Inflammatory macrophage (primary cell): ENCODE data around the gene NPPA.

Experiments used
- DNase-seq, 2 donors: peaks; one replicate each; pipeline ENCODE4 v3.0.0-alpha.2; 2020 to 2022

Gene NPPA

DNA sequence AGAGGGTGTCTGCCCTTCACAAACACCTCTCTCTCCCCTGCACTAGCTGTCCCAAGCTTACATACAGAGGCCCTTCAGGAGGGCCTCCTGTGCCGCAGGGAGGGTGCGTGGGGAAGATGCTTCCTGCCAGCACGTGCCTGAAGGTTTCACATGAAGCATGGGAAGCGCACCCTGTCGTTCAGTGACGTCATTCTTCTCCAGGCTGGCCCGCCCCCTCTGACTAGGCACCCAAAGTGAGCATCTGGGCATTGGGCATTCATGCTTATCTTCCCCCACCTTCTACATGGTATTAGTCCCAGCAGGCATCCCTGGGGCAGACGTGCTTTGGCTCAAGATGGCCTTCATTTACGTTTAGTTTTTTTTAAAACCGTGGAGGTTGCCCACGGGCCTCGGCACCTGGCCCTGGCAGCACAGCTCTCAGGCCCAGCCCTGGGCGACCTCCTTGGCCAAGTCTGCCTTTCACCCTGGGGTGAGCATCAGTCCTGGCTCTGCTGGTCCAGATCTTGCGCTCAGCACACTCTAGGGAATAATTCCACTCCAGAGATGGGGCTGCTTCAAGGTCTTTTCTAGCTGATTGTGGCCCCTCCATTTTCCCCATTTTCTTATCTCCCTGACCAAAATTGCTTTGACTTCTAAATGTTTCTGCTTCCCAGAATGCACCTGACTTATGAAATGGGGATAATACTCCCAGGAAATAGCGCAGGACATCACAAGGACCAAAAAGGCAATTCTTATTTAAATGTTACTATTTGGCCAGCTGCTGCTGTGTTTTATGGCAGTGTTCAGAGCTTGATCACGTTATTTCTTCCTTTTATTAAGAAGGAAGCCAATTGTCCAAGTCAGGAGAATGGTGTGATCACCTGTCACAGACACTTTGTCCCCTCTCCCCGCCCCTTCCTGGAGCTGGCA is 6.1 kb downstream of the NPPA start:
- peak; percentile 11 to 15 for DNase-seq

DNA sequence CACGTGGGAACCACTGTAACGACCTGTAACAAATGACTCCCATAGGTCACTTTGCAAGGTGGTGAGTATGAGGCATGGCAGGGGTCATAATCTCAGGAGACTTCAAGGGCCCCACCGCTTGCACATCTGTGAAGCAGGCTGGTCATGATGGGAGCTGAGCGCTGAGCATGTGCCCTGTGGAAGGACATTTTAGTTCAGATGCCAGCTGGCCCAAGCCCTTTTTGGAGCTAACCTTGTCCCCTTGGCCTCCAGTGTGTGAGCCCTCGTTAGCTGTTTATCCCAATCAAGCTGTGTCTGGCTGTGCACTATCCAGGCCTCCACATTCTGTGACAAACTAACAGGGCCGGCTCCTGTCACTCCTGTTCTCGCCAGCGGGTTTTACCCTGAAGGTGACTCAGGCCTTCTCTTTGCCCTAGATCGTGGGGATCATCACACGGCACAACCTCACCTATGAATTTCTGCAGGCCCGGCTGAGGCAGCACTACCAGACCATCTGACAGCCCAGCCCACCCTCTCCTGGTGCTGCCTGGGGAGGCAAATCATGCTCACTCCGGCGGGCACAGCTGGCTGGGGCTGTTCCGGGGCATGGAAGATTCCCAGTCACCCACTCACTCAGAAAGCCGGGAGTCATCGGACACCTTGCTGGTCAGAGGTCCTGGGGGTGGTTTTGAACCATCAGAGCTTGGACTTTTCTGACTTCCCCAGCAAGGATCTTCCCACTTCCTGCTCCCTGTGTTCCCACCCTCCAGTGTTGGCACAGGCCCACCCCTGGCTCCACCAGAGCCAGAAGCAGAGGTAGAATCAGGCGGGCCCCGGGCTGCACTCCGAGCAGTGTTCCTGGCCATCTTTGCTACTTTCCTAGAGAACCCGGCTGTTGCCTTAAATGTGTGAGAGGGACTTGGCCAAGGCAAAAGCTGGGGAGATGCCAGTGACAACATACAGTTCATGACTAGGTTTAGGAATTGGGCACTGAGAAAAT is 7.6 kb downstream of the NPPA start:
- no peak for DNase-seq

DNA sequence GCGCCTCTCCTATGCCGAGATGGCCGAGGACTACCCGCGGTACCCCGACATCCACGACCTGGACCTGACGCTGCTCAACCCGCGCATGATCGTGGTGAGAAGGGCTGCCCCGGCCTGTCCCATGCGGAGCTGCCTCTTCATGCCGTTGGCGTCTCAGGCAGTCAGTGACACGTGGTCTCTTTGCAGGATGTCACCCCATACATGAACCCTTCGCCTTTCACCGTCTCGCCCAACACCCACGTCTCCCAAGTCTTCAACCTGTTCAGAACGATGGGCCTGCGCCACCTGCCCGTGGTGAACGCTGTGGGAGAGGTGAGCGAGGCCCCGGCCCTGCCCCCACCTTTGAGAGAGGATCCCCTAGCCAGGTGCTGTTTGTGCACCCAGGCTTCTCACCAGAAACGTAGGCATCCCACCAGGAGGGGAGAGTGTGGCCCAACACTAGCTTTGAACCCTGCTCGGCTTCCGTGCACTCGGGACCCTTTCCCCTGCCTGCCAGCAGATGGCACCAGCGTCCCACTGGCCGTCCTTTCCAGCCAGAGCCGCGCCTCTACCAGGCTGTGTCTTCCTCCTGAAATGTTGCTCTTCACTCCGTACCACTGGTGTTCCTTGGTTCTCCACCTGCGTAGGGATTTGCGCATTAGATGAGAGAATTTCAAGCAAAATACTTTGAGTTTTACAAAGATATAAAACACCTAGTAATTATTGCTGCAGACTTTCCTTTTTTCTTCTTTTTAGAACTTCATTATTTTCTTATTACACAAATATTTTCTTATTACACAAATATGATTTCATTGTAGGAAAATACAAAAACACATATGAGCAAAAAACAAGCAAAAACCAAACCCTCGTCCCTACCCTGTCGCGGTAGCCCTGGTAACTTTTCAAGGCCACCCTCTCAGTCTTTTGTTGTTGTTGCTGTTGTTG is 9.0 kb downstream of the NPPA start:
- peak; percentile 55 to 68 for DNase-seq

DNA sequence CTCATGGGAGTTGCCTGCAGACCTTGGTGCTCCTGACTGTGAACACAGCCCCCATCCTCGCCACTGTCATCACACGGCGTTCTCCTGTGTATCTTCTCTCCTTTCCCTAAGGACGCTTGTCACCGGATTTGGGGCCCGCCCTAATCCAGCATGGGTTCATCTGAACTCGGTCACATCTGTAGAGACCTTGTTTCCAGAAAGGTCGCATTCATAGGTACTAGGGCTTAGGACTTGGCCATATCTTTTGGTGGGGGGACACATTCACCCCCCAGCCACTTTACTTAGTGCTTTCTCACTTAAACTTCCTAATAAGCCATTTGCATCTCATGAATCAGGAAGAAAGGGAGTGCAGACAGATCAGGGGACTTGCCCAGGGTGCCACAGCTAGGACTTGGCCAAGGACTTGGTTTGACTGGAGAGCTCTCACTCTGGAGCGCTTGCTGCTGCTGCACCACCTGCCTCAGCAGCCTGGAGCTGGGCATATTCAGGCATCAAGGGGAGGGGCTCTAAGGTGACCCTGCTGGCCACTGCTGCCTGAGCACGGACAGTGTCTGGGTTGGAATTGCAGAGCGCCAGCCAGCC is 9.7 kb downstream of the NPPA start:
- no peak for DNase-seq

DNA sequence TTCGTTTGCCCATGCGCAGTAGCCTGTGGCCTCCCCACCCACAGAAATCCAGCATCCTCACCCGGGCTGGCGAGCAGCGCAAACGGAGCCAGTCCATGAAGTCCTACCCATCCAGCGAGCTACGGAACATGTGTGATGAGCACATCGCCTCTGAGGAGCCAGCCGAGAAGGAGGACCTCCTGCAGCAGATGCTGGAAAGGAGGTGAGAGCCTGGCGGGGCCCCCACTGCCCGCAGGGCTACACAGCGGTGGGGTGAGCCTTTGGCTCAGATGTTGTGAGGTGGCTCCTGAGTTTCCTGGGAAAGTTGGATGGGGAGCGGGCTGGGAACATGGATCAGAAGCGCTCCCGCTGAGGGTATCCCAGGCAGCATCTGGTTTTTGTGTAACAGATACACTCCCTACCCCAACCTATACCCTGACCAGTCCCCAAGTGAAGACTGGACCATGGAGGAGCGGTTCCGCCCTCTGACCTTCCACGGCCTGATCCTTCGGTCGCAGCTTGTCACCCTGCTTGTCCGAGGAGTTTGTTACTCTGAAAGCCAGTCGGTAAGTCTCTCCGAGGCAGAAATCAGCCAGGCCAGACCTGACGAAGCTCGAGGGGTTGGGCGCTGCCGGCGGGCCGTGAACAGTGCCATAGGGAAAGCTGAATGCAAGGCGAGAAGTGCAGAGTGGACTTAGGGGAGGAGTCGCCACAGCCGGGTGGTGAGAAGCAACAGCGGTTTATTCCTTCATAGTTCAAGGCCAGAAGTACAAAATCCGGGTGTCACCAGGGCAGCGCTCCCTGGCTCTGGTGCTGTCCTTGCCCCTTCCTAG is 10.4 kb downstream of the NPPA start:
- no peak for DNase-seq

DNA sequence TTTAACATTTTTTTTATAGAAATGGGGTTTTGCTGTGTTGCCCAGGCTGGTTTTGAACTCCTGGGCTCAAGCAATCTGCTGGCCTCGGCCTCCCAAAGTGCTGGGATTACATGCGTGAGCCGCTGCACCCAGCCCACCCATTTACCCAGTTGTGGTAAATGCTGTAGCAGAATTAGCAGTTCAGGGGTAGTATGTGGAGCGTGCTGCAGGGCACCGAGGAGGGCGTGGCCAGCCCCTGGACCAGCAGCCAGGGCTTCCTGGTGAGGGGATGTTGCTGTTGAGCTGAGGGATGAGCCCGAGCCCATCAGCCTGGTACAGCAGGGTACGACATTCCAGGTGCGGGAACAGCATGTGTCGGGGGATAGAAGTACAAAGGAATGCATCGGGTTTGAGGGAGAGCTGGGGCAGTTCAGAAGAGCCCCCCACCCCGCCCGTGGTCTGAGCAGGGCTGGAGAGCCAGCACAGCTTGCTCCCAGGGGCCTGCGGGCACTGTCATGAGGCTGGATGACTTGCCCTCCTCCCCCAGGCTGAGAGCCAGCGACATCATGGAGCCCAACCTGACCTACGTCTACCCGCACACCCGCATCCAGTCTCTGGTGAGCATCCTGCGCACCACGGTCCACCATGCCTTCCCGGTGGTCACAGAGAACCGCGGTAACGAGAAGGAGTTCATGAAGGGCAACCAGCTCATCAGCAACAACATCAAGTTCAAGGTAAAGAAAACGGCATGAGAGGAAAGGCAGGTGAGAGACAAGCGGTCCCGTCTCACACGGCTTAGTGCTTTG is 11.9 kb downstream of the NPPA start:
- DNase-seq, result no peak

DNA sequence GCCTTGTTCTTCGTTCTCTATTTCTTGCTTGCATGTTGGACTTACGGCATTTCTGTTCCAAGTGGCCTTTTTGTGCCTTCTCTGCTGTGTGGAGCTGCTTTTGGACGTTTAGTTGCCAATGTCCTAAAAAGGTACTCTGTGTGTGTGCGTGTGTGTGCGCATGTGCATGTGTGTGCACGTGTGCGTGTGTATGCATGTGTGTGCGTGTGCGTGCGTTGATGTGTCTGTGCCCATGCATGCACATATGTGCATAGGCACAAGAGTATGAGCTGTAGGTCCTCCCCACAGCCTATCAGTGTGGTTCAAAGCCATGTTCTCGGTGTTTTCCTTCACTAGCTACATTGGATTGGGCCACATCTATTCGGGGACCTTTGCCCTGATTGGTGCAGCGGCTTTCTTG is 13.7 kb downstream of the NPPA start:
- DNase-seq, result no peak

DNA sequence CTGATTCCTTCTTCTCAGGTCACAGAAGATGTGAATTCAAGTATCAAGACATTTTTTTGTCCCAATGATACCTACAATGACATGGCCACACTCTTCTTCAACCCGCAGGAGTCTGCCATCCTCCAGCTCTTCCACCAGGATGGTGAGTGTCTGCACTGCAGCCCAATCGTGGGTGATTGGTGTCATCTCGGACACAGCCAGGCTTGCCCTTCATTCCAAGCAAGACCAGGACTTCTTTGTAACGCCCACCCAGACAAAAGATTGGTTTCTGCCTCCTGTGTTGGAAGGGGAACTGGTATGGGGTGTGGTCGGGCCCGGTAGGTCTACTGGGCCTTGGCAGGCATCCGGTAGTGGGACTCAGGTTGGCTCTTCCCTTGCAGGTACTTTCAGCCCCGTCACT is 14.1 kb downstream of the NPPA start:
- no peak for DNase-seq

DNA sequence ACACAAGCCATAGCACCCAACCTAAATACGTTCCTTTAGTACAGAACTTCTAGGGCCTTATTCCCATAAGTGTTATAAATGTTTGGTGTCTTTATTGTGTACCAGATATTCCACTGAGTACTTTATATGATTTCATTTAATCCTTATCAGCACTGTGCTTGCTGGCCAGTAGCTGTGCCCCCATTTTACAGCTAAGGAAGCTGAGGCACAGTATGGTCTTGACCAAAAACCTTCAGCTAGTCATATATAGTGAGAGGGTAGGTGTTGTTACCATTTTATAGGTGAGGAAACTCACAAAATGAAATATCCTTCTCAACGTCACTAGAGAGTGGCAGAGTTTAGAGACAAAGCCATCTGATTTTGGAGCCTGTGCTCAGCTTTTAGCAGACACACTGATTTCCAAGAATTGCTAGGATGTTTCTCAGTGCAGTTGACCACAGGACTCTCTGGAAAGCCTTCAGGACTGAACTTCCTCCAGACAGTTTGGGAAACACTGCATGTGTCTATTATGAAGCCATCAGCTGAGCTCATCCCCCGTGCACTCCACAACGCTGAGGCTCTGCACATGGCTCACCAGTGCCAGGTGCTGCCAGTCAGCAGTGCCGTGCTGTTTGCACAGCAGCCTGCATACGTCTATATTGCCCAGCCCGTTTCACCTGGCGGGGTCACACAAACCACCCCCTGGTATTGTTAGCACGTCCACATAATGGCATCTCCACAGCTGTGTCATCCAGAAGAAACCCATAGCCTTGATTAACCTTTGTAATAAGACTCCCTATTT is 15.4 kb downstream of the NPPA start:
- DNase-seq, result peak; percentile 46 to 61

DNA sequence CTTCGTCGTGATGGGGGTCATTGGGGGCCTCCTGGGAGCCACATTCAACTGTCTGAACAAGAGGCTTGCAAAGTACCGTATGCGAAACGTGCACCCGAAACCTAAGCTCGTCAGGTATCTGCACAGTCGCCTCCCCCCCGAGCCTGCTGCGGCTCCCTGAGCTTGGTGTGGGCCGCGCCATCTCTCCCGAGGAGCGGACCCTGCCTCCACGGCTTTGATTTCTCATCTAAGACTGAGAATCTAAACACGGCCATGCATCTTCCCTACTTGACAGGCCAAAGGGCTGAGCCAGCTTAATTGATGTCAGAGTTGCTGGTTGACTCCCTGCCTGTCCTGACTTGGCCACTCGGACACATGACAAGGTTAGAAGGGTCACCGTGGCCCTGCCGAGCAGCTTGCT is 19.1 kb downstream of the NPPA start:
- DNase-seq, result no peak

DNA sequence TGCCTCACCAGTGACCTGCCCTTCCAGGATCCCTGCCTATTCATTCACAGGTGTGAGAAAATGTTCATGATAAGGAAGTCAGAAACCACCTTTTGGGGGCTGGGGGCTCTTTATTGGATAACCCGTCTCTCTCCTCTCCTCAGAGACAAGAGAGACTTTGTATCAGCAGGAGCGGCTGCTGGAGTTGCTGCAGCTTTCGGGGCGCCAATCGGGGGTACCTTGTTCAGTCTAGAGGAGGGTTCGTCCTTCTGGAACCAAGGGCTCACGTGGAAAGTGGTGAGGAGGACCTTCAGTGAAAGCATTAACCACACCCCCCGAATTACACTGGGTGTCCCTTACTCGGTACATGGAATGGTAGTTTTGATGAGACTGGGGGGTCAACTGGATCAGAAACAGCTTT is 20.6 kb downstream of the NPPA start:
- no peak for DNase-seq

DNA sequence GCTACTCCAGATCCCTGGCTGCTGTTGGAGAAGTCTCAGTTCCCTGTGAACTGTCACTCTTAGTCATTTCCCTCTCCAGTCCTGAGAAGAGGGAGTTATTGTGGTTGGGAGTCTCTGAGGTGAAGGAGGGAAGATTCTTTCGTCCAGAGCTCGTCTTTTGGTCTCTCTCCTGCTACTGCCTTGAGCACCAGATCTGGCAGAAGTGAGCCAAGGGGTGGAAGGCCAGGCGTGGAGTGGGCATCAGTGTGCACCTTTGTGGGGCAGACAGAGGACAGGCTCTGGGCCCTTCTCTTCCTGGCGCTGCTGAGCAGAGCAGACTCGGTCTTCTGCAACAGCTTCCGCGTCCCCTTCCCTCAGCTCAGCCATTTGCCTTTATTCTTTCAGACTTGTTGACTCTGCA is 22.5 kb downstream of the NPPA start:
- no peak for DNase-seq

DNA sequence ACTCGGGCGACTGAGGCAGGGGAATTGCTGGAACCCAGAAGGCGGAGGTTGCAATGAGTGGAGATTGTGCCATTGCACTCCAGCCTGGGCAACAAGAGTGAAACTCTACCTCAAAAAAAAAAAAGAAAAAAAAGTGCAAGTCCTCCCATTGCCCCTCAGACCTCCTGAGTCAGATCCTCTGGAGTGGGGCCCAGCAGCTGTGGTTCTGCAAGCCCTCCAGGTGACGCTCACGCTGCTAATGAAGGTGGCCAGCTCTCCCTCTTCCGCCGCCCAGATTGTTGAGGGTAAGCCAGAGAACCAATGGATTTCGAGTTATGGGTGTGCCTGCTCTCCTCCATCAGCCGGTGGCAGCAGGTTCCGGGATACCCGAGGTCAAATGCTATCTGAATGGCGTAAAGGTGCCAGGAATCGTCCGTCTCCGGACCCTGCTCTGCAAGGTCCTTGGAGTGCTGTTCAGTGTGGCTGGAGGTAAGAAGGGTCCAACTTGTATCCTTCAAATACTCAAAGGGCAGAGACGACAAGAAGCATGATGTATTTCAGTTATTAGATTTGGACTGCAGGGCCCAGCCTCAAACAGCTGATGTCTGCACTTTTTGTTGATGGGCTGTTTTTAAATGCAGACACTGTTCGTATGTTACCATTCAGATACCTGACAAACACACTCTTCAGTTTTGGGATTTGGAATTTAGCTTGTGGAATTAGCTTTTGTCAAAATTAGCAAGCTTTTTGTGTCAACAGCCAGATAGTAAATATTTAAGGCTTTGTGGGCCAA is 24.0 kb downstream of the NPPA start:
- no peak for DNase-seq

DNA sequence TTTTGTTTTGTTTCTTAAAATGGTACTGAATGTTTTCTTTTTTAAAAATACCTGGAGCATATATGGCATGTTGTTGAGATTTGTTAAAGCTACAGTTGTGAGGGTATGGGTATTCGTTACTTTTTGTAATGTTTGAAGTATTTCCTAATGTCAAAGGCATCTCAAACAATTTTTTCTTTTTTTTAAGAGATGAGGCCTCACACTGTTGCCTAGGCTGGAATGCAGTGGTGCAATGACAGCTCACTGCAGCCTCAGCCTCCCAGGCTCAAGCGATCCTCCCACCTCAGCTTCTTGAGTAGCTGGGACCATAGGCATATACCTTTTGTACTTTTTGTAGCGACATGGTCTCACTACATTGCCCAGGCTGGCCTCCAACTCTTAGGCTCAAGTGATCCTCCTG is 25.5 kb downstream of the NPPA start:
- no peak for DNase-seq

DNA sequence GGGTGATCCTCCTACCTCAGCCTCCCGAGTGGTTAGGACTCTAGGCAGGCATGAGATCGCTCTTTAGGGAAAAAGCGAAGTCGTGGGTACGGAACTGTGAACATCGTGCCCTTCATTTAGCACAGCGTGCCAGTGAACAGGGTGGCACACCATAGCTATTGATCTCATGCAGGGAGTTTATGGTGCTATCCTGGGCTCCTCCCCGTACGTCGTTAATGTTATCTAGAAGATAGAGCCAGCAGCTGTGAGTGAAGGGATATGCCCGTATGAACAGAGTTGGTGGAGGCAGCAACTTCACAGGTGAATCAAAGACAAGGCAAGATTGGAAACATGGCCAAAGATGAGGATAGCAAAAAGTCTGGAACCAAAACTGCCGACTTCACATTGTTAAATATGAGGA is 30.4 kb downstream of the NPPA start:
- DNase-seq, result no peak

DNA sequence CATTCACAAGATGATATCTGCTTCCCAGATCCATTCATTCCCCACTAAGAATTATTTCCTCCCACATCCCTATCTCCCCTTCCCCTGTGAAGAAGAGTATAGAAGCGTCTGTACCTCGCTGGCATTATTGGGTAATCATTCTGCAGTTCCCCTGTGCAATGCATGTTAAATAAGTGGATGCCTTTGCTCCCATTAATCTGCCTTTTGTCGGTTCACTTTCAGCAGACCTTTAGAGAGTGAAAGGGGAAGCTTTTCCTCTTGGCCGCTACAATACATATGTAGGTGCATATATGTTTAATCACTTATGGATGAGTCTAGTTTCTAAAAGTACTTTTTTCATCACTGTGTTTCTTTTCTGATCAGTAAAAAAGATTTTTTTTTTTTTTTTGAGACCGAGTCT is 34.6 kb downstream of the NPPA start:
- DNase-seq, result peak; percentile 30 to 31

DNA sequence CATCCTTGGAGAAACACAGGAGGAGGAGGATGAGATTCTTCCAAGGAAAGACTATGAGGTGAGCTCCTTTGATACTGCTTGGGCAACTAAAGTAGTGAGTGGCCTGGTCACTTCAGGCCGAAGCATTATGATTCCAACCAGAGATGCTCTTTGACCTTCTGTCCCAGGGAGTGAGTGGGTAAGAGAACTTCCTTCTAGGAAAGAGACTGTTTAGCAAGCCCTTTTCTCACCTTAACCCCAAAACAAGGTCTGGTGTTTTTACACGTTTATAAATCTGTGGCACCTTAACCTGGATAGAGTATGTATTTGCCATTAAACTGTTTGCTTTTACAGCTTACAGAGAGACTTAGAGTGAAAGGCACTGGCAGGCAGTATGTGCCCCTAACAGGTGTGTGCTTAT is 40.5 kb downstream of the NPPA start:
- DNase-seq, result no peak

DNA sequence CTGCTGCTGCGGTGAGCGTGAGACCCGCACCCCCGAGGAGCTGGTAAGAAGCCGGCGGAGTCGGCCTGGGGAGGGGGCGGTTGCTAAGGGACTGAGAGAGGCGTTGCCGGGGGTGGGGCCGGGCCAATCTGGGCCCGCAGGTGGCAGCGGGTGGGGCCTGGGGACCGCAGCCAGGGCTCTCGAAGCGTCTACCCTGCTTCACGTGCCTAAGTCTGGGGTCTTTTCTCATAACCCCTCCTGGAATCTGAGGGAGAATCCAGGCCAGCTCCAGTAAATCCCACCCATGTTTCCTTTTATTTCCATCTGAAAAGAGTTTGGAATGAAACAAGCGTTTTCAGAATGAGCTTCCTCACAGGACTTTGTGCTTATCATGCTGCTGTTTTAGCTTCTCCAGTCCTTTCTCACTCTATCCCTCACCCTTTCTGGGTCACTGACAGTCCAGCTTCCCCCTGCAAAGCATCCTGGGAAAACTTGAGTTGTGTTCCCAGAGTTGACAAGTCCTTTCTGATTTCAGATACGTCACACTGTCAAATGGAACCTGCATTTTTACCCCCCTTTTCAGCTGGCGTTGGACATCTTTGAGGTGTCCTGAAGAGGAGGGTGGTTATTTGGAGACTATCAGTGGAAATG is 41.2 kb downstream of the NPPA start:
- DNase-seq, result peak; percentile 24 to 40
